GM12873 (cell line): Measurements from ENCODE around the gene SPATC1L.

Source experiments
- CTCF ChIP-seq: IDR thresholded peaks from 2 replicates; pipeline ENCODE4 v1.5.1; 2012; ENCODE audit warnings: low read depth, mild to moderate bottlenecking, moderate library complexity, low read length, control low read depth; ENCODE audit not compliant: insufficient read depth; ENCODE audit errors: missing control alignments

The SPATC1L gene

GRCh38 chr21:46155514-46156377 lies 28.5 kb downstream of the SPATC1L start, which contains the start of gene FTCD:
Gene FTCD (minus strand): TSS chr21:46155579. CDS start chr21:46155523, 56 bp downstream.
- no peak for TF ChIP-seq CTCF

- no peak for TF ChIP-seq CTCF
Measured at GRCh38 chr21:46154955-46155513, 29.2 kb downstream of the SPATC1L start.

- TF ChIP-seq CTCF, result no peak
Measured at GRCh38 chr21:46154155-46154954, 29.9 kb downstream of the SPATC1L start.

GRCh38 chr21:46153247-46154154 lies 30.8 kb downstream of the SPATC1L start:
- TF ChIP-seq CTCF, result peak; percentile 70

DNA sequence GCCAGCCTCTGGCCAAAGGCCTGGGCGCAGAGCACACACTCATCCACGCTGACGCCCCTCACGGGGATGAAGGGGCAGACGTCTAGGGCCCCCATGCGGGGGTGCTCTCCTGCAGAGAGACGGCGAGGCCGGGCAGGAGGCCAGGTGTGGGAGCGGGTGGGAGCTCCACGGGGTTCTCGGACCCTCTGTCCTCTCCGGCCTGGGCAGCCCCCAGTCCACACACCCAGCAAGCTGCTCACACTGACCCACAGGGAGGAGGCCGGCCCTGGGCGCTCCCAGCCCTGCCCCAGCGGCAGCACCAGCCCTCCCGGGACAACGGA lies 31.4 kb downstream of the SPATC1L start:
- no peak for TF ChIP-seq CTCF

- no peak for TF ChIP-seq CTCF
Measured at GRCh38 chr21:46151989-46152926, 32.0 kb downstream of the SPATC1L start.
